Measurements from ENCODE around the gene UNC5C.

Gene UNC5C

DNA sequence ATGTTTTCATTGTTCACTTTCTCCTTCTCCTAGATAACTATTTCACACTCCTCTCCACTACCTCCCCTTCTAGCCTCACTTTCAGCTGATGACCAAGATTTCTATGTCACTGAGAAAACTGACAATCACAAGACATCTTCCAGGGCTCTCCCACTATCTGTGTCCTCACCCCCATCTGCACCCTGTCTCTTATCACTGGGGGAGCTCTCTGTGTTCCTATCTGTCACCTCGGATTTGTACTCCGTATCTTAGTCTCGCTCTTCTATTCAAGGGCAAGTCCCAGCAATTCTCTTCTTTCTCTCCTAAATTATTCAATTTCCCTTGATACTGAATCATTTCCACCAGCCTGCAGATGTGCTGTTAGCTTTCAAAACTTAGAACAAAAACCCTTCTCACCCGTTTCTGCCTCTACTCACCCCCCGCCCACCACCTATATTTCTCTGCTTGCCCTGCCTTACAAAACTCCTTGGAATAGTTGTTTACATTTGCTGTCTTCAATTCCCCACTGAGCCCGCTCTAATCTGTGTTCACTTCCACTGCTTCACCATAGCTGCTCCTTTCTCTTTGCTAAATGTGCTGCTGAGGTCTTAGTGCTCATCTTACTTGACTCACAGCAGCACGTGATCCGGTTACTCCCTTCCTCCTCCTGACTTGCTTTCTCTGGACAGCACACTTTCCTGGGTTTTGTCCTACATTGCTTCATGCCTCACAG, 293.2 kb downstream of the UNC5C start:
- DNase-seq: no peak

DNA sequence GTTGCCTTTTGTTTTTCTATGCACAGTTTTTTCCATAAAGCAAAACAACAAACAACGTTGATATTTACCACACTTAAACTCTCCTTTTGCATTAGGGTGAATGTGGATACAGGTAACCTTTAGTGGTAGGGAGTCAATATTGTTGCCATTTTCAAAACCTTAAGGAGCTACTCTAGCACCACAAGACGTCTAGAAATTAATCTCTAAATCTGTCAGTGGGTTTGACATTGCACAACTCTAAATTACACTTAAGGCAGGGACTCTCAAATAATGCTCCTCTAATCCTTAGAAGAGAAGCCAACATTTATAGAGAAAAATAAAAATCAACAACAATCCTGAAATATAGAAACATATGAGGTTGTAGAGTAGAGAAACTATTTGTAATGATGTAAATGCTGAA, 297.2 kb downstream of the UNC5C start:
- no peak for DNase-seq

DNA sequence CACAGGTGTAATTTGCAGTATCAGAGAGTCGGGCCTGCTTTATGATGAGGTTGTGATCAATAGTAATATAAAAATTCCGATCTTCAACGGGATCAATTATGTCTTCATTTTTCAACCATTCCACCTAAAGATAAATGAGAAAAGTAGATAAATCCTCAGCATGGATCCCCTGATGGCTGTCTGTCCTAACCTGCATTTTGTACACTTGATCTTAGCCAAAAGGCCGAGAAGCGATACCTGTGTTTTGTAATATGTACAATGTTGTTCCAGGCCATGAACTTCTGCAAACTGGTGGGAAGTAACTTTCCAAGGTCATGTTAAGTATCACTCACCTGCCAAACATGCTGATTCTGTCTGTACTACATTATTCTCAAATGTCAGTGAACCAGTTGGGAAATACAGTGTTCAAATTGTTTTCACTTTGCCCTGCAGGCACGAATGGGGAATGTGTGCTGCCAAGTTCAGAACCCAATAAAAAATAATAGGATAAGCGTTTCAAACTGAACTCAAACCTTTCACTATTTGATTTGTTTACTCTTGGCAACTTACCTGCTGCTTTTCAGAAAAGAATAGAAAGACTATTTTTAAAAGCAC, 298.1 kb downstream of the UNC5C start:
- DNase-seq: no peak

DNA sequence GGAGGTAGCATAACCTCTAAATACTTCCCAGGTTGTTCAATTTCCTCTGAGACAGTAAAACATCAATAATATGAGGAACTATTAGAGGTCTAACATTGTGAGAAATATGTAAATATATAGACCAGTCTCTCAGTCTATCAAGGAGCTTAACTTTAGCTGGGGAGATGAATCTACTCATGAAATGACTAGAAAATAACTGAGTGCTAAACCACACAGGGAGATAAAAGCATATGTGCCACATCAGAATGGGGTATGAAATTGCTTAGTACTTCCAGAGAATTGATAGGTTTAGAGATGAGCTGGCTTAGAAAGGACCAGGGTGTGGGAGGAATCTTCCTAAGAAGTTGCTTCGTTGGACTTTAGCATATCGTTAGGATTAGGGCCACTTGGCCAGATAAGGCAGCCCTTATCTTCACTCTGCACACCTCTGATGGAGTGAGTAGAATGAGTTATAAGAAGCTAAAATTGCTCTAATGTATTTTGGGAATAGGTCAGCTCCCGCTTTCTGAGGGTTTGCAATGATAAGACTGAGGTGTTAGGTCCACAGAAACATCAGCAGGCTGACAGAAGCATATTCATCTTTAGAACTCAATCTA, 299.2 kb downstream of the UNC5C start:
- DNase-seq: no peak

DNA sequence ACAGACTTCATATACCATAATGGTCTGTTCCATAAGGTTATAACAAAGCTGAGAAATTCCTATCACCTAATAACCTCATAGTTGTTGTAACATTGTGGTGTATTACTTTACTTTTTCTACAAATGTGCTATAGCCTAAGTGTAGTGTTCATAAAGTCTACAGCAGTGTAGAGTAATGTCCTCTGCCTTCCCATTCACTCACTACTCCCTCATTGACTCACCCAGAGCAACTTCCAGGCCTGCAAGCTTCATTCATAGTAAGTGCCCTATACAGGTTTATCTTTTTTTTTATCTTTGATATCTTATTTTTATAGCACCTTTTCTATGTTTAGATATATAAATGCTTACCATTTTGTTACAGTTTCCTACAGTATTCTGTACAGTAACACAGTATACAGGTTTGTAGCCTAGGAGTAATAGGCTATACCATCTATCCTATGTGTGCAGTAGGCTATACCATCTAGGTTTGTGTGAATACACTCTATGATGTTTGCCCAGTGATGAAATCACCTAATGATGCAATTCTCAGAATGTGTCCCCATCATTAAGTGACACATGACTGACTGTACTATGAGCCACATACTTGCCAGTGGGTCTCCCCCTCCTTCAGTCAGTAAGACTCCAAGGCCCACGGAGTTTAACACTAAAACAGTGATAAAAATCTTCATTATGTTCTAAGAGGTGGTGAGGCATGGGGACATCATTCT, 299.9 kb downstream of the UNC5C start:
- no peak for DNase-seq

DNA sequence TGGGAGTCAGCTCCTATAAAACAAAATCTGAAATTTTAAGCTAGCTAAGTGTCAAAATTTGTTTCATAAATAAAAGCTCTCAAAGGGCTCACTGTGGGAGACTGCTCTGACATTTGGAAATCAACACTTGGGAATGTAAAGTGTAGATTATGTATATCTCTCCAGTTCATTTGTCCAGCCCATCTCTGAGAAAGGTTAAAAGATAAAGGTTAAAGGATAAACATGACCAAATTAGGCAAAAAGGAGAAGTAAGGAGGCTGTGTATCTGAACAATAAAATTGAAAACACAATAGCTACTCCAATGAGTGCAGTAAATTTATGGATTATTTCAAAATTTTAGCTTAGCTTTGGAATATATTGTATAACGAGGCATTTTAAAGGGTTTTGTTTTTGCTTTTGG, 304.9 kb downstream of the UNC5C start:
- no peak for DNase-seq

DNA sequence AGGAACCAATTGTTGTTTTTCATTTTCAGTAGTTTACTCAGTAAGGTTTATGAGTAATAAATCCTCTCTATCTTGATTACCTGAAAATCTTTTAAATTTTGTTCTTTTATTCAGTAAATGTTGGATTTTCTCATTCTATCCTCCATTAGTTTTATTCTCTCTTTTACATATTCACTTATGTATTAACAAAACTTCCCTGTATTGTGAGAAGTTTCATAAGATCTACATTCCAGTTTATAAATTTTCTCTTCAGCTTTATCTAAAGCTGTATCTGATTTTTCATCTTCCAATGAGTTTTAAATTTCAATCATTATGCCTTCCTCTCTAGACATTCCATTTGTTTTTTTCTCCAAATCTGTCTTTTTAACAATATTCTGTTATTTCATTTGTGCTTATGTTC, 310.2 kb downstream of the UNC5C start:
- no peak for DNase-seq

DNA sequence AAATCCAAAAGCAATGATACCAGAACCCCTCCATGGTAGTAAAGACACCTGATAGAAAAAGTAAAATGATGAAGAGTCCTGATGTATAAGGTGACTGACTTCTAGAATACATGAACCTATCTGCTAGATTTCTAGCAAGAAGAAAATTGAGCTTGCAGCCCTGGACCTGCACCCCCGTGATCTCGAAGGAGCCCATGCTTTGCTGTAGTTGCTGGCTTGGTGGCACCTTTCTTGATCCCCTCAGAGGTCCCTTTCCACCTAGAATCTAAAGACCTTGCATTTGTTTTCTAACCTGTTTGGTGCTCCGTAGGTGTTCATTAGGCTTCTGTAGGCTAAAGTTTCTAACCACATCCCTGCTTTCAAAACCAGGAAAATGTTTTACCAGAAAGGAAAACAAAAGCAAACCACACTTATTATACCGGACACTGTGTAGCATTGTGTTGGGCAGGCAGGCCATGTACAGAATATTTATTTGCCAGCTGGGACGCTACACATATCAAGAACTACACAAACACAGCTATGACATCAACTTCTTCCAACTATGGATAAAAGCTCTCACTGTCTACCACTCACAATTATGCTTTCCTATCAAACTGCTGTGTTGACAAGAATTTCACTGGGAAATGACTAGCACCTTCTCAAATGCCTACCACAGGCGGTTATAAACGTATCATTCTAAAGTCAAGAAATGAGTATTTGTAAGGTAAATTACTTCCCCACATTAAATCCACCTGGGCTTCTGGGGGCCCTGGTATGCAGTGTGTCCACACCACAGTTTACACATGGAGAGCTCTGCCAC, 316.2 kb downstream of the UNC5C start:
- no peak for DNase-seq

DNA sequence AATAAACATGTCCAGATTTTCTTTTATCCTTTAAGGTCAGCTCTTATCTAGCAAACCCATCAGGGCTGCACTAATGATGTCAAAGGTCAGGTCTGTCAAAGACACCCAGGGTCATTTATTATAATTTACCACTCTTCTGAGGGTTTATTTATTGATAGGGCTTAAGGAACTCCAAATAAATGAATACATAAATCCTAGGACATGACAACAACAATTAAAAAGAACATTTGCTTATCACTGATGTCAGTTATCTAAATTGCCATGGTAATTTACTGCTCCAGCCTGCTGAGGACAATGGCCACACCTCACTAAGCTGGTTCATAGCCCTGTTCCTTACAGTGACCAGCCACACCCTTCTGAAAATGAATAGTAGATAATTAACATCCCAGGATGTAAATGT, 317.1 kb downstream of the UNC5C start:
- no peak for DNase-seq

DNA sequence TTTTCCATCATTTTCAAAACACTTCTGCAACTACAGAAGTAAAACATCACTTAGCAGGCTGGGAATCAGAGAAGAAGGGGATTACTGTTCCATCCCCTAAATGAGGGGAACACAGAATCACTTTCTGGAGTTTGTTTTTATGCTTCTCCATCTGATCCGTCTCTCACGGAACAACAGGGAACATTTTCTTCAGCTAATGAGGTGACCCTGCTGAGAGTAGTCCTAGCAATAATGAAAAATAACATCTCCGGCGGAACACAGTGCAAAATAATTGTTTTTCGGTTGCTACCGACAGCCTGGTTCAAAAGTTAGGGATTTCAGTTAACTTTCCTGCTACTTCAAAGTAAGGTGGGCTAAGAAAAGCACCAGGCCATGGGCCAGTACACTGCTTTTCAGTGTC, 322.9 kb downstream of the UNC5C start:
- DNase-seq: no peak

DNA sequence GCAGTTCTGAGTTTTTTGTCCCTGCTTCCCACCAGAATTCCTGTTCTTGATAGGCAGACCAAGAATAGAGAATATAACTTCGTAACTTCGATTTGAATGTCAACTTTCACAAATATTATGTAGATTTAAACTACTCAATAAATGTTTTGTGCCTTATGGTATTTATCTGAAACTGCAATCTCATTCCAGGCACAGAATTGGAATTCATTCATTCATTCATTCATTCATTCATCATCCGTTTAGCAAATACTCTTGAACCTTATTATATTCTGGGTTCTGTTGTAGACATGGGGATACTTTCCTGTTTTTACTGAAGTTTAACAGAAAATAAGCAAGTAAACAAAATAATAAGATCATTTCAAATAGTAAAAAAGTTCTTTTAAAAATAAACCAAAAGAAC, 324.4 kb downstream of the UNC5C start:
- no peak for DNase-seq

DNA sequence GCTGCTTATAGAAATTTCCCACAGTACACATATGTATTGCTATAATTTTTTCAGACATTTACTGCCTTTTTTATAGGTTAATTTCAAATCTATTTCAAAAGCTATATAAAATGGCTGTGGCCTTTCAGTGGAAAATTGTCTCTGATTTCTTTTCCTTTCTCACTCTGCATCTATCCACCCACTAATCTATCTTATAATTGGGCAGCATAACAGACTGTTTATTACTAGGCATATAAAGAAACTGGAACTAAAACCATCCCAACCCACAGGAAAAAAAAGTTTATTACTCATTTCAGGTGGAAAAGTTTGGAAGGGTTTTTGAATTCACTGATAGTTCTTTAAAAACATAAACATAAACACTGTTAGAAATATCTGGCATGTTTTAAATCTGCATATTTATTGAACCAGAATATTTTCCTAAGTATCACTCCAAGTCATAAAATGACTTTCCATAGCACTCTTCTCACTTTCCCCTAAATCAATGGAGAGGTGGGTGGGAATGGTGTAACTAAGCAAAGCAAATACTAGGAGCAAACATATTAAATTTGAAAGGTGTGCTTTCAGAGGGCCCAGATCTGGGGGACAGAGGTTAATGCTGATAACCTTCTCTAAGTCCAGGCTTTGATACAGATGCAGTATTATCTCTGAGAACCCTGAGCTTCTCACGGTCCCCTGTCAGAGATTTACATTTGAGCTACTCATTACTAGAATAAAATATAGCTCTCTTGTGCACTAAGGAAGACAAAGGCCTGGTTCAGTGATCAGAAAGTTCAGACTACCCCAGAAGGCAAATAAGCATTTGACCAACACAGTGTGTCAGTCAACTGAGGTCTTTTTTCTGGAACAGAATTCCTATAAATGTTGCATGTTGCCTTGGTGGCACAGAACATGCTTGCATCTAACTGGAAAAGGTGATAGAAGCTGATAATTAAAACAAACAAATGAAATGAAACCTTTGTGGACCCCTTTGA, 328.3 kb downstream of the UNC5C start:
- no peak for DNase-seq

DNA sequence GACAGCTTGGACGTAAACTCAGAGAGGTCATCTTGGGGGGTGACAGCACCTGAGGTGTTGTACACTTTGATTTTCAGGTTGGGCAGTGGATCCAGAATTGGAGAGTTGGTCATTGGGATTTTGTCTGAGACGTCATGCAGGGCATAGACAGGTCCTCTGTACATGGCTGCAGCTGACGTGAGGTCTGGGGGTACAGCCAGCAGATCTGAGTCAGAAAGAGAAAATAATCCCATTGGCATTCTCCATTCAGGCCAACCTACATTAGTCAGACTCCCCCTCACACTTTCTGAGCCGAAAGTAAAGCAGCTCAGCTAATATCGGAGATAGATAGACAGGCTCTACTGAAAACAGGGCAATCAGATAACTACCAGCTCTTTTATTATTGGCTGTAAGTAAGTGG, 329.7 kb downstream of the UNC5C start:
- DNase-seq: no peak

DNA sequence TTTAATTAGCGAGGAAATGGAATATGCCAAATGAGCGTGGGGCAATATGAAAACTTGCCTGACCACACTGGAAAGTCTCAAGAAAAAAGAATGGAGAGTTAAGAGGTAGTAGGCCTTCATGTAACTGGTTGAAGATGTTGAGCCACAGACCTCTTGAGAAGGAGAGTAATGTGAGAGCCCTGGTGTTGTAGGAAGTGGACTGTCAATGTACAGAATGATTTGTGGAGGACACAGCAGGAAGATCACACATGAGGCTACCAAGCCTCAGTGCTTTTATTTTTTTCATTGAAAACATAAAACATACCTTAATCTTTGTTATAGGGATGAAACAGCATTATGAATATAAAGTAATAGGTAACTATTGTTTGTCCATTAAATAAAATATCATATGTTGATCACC, 331.6 kb downstream of the UNC5C start:
- DNase-seq: no peak

DNA sequence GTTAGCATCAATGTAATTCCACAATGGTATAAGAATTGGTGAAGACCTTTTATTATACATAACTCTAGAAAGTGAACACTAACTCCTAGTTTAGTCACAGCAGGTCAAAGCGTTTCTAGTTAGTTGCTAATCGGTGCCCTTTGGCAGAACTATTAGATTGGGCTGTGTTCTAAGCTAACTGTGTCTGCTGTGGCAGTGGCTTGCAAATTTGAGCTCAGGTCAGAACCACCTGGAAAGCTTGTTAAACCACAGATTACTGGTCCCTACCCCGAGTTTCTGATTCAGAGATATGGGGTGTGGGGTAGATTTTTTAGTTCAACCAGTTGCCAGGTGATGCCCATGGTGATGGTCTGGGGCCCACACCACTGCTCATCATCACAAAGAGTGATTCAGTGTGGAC, 332.1 kb downstream of the UNC5C start:
- DNase-seq: no peak

DNA sequence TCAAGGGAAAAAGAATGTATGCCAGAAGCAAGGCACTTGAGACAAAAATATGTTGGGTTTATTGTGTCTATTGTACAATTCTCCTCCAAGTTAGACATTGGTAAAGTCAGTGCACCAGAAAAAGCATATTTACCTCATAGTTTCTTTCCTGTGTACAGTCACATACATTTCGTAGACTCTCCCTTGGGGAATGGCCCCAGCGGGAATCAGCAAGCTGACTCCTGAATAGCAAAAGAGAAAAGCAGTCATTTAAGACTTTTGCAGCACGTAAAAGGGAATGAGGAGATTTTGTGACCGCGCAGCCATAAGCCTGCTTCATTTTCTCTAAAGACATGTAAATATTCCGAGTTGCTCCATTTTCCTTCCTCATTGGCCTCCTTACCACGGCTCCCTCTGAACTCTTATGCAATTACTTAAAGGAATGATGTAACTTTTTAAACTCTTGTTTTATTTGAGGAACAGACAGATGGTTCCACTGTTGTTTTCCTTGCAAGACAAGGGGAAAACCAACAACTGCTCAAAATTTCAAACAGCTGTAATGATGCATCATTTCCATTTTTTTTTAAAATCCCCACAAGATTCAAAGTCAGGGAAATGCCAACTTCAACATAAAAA, 332.7 kb downstream of the UNC5C start:
- no peak for DNase-seq

DNA sequence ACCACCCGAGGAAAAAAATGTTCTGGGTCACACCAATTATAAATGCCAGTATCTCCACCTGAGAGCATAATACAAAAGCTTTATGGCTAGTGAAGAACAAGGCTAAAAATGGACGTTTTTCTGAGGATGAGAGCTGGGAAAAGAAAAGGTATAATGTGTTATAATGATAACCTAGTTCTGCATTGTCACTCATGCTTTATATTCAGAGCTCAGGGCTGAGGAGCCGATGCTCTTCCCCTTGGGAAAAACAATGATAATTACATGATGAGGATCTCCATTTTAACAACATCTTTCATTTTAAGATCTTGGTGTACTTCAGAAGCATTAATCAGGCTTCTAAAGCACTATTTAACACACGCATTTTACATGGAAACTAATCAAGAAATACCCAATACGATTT, 333.7 kb downstream of the UNC5C start:
- DNase-seq: no peak

DNA sequence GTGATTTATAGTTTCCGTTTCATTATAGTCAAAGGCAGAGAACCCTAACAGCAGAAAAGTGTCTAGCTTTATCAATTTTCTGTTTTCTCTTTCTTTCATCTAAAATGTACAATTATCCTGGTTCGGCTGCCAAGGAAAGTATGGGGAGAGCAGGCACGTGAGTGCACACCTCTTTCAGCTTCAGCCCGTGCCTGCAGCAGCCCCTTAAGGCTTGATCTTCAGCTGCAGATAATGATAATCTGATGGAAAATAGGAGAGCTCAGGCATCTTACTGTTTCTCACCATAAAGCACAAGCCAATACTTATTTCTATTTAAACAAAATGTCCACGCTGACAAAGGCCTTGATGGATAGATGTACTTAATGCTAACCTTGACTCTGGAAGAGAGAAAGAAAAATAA, 334.4 kb downstream of the UNC5C start:
- no peak for DNase-seq

DNA sequence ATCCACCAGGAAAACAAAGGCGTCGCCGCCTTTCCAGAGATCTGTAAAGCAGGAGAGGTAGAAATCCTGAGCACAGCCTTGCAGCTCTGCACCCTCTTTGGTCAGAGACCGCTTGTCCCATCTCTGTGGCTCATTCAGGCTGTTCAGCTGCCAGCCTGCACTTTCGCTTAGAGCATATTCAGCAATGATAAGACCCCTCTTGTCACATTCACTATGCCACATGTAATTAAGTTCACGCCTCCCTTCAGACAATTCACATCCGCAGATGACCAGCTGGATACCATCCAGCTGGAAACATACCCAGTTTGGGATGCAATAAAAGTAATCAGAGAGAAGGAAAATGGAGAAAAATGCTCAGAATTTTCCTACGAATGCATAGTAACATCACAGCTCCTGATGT, 335.4 kb downstream of the UNC5C start:
- DNase-seq: no peak

DNA sequence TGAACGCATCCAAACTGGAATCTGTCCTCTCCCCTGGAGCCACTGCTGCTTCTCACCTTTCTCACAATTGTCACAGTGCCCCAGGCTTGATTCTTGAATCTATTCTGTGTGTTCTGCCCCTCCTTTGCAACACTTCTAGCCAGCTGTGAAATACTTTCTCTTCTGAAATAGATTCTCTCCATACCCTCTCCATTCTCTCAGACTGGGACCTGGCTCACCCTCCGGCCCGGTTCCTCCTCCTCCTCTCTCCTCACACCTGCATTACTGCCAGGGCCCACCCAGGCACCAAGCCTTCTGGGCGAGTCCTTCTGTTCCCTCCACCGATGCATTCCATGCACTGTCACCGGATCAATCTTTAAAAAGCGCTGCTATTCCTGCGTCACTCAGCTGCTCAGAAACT, 336.1 kb downstream of the UNC5C start:
- DNase-seq: no peak

DNA sequence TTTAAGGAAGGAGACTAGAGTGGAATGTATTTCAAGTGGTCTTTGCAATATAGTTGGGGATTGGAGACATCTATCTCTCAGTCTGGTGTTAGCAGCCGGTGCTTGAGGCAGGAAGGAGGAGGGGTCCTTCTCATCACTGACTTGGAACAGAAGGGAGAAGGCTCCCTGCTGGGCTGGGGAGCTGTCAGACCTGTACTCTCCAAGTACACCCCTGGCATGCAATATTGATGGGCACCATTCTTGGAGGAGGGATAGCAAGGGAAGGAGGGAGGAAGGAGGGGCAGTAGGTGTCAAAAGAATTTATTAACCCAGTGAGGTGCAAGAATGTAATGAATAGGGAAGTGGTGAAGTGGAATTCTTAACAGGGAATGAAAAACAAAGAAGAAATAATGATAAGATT, 338.8 kb downstream of the UNC5C start:
- DNase-seq: no peak

DNA sequence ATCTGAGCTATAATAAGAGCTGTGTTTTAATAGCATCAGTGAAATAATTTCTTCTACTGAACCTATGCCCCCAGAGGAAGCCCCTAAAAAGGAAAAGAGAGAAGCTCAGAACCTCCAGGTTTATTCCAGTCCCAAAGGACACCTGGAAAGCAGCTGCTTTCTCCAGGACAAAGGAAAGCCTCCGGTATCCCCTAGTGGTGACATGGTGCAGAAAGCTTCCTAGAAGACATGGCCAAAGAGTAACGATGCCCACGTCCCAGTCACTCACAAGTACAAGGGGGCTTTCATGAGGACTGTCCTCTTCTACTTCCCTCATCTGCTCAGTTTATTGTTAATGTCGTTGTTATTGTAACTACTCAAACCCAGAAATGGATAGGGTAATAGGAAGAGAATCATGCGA, 343.9 kb downstream of the UNC5C start:
- no peak for DNase-seq

Data from activated CD4-positive, alpha-beta T cell treated with anti-CD3 and anti-CD28 coated beads for 4 hours (primary cell).